GM18858 (cell line): ENCODE data around the gene FAF2.
"Not testable (repeated sequence)": the region's sequence is repeated elsewhere in the genome, so short reads cannot be mapped to it uniquely, and the experiment has no call there.

ENCODE experiments used
- ATAC-seq: cut with Tn5 transposase; IDR thresholded peaks from one replicate; pipeline ENCODE4 v1.9.1; 2021; ENCODE audit not compliant: unreplicated experiment

The FAF2 gene, protein sequence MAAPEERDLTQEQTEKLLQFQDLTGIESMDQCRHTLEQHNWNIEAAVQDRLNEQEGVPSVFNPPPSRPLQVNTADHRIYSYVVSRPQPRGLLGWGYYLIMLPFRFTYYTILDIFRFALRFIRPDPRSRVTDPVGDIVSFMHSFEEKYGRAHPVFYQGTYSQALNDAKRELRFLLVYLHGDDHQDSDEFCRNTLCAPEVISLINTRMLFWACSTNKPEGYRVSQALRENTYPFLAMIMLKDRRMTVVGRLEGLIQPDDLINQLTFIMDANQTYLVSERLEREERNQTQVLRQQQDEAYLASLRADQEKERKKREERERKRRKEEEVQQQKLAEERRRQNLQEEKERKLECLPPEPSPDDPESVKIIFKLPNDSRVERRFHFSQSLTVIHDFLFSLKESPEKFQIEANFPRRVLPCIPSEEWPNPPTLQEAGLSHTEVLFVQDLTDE

GRCh38 chr5:176447978-176448608 is at the start of gene FAF2:
TSS of gene FAF2 (plus strand) at chr5:176448385. CDS start at chr5:176448408, 23 bp downstream.
- peak; percentile 90 for ATAC-seq

DNA sequence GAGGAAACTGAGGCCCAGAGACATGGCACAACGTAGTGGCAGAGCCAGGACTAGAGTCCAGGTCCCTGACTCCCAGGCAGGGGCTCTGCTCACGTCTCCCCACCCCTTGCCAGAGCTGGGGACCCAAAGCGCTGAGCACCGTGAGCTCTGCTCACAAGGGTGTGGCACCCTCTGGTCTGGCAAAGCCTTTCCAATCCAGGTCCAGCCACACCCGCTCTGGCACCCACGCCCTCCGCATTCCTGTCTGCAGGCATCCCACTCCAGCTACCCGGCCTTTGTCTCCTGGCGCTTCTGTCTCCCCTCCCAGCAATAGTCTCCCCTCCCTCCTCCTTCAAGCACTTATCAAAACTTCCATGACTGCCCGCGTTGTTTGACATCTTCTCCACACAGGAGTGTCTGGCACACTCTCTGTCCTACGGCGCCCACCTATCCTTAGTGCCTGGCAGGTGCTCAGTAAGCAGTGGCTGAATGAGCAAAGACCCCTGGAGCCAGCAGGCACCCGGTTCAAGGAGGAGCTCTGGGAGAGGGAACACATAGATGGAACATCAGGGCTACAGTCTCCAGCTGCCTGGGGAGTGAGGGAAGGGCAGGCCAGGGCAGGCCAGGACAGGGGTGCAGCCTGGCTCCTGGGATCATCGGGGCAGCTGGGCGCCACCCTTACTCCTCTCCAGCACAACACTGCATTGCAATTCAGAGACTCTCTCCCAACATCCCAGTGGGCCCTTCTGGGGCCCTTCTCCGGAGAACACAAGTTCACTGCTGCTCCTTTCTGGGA is 47.6 kb upstream of the FAF2 start:
- no peak for ATAC-seq

GRCh38 chr5:176401281-176402205 is 46.6 kb upstream of the FAF2 start:
- ATAC-seq: no peak

- no peak for ATAC-seq
Measured at GRCh38 chr5:176405656-176406435, 42.3 kb upstream of the FAF2 start.

- ATAC-seq: no peak
Measured at GRCh38 chr5:176406436-176407052, 41.6 kb upstream of the FAF2 start.

DNA sequence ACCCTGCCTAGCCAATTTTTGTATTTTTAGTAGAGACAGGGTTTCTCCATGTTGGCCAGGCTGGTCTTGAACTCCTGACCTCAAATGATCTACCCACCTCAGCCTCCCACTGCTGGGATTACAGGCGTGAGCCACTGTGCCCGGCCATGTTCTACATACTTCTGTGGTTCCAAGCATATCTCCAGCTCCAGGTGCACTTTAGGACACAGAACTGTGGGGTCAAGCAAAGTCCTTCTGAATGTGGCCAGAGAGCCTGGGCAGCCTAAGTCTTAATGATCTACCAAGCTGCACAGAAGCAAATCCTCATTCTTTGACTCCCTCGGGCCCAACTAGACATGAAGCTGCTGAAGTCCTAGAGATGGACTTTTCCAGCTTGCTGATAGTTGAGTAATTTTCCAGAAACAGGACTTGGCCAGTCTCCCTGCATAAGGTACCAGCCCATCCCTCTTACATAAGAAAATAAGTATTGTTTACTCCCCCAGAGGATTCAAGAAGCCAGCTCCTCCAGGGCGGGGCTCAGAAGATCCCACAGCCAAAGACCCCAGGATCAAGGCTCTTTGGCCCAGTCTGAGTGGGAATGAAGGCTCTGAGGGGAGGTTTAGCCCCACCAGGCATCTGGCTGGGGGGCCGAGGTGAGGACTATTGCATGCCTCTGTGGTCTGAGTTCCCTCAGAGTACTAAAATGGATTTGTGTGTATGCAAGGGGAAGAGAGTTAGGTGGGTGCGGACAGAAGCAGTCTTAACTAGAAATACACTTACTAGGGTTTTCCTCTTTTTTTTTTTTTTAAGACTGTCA is 40.5 kb upstream of the FAF2 start:
- no peak for ATAC-seq

DNA sequence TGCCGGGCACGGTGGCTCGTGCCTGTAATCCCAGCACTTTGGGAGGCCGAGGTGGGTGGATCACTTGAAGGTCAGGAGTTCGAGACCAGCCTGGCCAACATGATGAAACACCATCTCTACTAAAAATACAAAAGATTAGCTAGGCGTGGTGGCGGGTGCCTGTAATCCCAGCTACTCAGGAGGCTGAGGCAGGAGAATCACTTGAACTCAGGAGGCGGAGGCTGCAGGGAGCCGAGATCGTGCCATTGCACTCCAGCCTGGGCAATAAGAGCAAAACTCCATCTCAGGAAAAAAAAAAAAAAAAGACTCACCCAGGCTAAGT is 40.0 kb upstream of the FAF2 start:
- ATAC-seq: not testable (repeated sequence)

- ATAC-seq: no peak
Measured at GRCh38 chr5:176408590-176408989, 39.6 kb upstream of the FAF2 start.

DNA sequence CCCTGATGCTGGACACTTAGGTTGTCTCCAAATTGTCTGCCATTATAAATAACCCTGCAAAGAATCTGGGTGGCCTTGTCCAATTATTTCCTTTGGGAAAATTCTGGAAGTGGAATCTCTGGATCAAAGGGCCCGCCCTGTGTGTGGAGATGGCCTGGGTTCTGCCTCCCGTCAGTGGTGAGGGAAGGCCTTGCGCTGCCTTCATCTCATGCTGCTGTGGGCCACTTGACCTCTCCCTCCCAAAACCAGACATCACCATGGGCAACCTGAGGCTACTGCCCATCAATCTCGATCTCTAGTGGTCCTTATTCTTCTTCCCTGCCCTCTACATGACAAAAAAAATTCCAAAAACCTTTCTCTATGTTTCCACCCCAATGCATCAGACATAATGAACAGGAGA is 38.4 kb upstream of the FAF2 start:
- no peak for ATAC-seq

- ATAC-seq: no peak
Measured at GRCh38 chr5:176410486-176411180, 37.6 kb upstream of the FAF2 start.

DNA sequence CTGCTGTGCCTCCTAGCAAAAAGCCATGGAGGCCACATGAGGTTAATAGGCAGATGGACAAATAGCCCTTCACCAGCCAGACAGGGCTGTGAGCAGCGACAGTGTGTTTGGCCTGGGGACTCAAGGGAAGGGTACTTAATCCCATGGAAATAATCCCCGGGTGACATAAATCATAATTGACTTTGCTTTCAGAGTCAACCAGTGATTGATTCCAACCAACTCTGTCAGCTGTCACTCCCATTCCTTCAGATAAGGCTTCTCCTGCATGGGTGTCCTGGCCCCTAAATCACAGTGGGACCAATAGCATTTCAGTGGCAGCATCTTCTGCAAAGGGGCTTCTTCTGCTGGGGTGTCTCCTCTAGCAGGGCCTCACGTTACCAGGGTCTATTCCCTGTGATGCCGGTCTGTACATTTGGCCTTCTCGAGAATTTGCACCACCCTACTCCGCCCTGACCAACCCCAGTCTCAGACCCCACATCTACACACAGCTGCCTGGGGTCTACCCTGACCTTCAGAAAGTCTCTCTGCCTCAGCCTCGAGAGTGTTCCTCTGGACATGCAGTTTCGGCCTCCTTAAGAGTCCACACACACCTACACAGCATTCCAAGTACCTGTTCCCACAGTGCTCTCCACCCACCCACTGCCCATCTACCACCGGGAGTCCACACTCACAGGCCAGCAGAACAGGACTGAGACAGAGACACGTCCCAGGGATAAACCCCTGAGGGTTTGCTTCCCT is 35.5 kb upstream of the FAF2 start:
- ATAC-seq: no peak

- ATAC-seq: no peak
Measured at GRCh38 chr5:176413255-176413565, 35.0 kb upstream of the FAF2 start.

DNA sequence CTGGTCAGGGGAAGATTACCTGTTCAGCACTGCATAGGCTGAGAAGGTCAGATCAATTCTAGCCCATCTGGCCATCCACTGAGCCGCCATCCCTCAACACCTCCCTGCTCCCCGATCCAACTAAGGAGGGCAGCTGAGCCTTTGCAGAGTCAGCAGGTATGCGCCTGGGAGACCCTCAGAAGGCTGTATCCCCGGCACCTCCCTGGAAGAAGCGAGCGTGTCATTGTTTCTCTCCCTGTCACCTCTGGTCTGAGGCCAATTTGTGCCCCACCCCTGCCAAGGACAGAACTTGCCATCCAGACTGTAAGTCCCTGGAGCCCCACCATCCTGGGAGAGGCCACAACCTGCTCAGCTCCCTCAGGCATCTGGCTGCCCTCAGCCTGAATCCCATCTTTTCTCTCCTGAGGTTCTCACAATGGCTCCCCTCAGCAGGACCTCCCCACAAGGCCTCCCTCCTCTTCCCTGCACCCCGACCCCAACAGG is 34.4 kb upstream of the FAF2 start:
- ATAC-seq: no peak

DNA sequence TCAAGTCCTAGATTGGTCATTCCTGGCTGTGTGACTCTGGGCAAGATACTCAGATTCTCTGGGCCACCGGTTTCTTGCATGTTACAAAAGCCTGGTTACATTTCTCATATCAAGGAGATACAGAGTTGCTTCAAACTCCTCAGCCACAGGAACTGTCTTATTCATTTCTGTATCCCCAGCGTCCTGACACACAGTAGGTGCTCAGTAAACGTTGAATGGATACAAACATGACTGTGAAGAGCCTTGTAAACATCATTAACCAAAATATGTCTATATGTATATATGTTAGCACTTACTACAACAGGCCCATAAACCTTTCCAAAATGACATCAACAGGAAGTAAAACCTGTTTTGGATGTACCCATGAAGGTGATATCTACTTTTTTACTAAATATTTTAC is 33.5 kb upstream of the FAF2 start:
- ATAC-seq: no peak

- ATAC-seq: no peak
Measured at GRCh38 chr5:176415240-176415951, 32.8 kb upstream of the FAF2 start.

DNA sequence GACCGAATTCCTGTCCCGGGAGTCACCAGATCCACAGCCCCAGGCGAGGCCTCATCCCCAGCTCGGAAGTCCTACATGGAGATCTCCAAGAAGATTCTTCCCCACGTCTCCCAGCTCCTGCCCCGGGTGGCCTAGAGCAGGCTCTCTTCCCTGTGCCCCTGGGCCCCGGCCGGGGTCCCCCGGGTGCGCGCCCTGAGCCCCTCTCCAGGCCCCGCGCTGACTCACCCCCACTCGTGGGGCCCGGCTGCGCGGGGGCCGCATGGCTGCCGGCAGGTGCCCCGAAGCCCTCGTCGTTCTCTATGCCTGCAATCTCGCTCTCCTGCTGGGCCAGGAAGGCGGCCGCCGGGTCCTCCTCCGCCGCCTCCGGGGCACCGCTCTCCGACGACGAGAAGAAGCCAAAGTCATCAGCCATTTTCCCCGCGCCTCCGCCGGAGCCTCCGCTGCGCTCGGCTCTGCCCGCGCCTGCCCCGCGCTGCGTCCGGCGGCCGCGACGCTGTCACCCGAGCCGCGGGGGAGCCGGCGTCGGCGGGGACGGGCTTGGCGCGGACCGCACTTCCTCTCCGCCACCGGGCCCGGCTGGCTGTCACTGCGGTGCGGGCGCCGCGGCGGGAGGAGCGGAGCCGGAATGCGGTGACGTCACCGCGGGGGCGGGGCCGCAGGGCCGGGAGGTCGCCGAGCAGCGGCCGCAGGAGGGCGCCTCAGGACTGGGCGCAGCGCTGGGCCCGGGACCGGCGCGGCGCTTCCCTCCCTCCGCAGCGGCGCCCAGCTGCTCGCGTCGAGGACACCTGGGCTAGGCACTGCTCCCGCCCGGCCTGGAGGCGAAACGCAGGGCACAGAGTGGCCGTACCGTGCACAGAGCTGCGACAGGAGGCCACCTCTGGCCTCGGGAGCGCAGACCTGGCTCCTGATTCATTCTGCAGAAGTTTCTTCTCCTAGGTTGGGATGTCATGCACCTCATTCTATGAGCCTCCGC is 31.9 kb upstream of the FAF2 start, which contains the start of gene CLTB:
TSS of gene CLTB (minus strand) at position 588 of the 973 bp plus-strand sequence. CDS start at position 412, 176 bp downstream.
- ATAC-seq: peak; percentile 81
